IMR-90 (cell line): ENCODE data around the gene VWA8.

Experiments used
- CEBPB ChIP-seq: IDR thresholded peaks from 2 replicates; pipeline ENCODE4 v1.6.1; 2012; ENCODE audit warnings: low read depth, low read length, improper control_type of control experiment
- CHD1 ChIP-seq: IDR thresholded peaks from 2 replicates; pipeline ENCODE4 v1.6.1; 2012; ENCODE audit warnings: low read depth, low read length, improper control_type of control experiment
- CTCF ChIP-seq: conservative IDR thresholded peaks from 2 replicates; pipeline ENCODE4 v1.5.1; 2012; ENCODE audit warnings: mild to moderate bottlenecking, low read depth, low read length, improper control_type of control experiment
- ELK1 ChIP-seq: fragments of 150-350 bp; IDR thresholded peaks from 2 replicates; pipeline ENCODE4 v1.6.1; 2016; ENCODE audit warnings: low read depth, mild to moderate bottlenecking, low read length, moderate library complexity, borderline replicate concordance
- FOS ChIP-seq: fragments of 150-350 bp; IDR thresholded peaks from 2 replicates; pipeline ENCODE4 v1.6.1; 2016; ENCODE audit warnings: low read depth, low read length
- MXI1 ChIP-seq: IDR thresholded peaks from 2 replicates; pipeline ENCODE4 v1.6.1; 2012; ENCODE audit warnings: low read depth, mild to moderate bottlenecking, low read length, moderate library complexity, borderline replicate concordance
- NFE2L2 ChIP-seq: fragments of 150-350 bp; IDR thresholded peaks from 2 replicates; pipeline ENCODE4 v1.6.1; 2016; ENCODE audit warnings: low read depth, mild to moderate bottlenecking, low read length
- POLR2A ChIP-seq: IDR thresholded peaks from 2 replicates; pipeline ENCODE4 v1.6.1; 2012; ENCODE audit warnings: mild to moderate bottlenecking, low read depth, low read length
- RAD21 ChIP-seq: IDR thresholded peaks from 2 replicates; pipeline ENCODE4 v1.6.1; 2012; ENCODE audit warnings: low read length, improper control_type of control experiment
- RCOR1 ChIP-seq: IDR thresholded peaks from 2 replicates; pipeline ENCODE4 v1.6.1; 2012; ENCODE audit warnings: mild to moderate bottlenecking, low read length, improper control_type of control experiment; ENCODE audit not compliant: insufficient replicate concordance
- SMC3 ChIP-seq: fragments of 150-350 bp; IDR thresholded peaks from 2 replicates; pipeline ENCODE4 v1.6.1; 2016; ENCODE audit warnings: low read depth, mild to moderate bottlenecking, antibody characterized with exemption, low read length, moderate library complexity
- USF2 ChIP-seq: fragments of 150-350 bp; IDR thresholded peaks from 2 replicates; pipeline ENCODE4 v1.6.1; 2017; ENCODE audit warnings: mild to moderate bottlenecking, antibody characterized with exemption, low read length, low read depth

GRCh38 chr13:41675306-41675705 lies 285.6 kb downstream of the VWA8 start:
- TF ChIP-seq POLR2A = no peak
- TF ChIP-seq CTCF = no peak
- TF ChIP-seq SMC3 = no peak
- TF ChIP-seq RCOR1 = no peak
- no peak for TF ChIP-seq FOS
- no peak for TF ChIP-seq RAD21
- TF ChIP-seq ELK1 = no peak
- TF ChIP-seq MXI1 = no peak
- no peak for TF ChIP-seq NFE2L2
- TF ChIP-seq CEBPB = no peak
- TF ChIP-seq USF2 = no peak
- TF ChIP-seq CHD1 = no peak
